Right atrium auricular region (tissue), 2 donors: ENCODE data around the gene DLG2. TPM values are rescaled to one million over a fixed set of nuclear protein-coding genes. Genes with fewer than 3 reads are reported as not detected.

Experiments
- DNase-seq: peaks from one replicate; pipeline ENCODE4 v3.0.0-alpha.2; 2019; ENCODE audit warnings: low spot score
- H3K27ac ChIP-seq, 2 donors: fragments of 200-600 bp; sonication (generic); 1 replicate in 1 of 2; 2 replicates in 1 of 2; pipeline ENCODE4 v1.5.1; 2016 to 2019
- H3K27me3 ChIP-seq, 2 donors: fragments of 200-600 bp; sonication (generic); one replicate each; pipeline versions ENCODE4 v1.5.1 to v1.6.0; 2017 to 2019
- H3K36me3 ChIP-seq: fragments of 200-600 bp; sonication (generic); one replicate; pipeline ENCODE4 v1.5.1; 2016
- H3K4me1 ChIP-seq, 2 donors: fragments of 200-600 bp; sonication (generic); one replicate each; pipeline versions ENCODE4 v1.5.1 to v1.6.0; 2017 to 2019
- H3K4me3 ChIP-seq, 2 donors: fragments of 200-600 bp; sonication (generic); 1 replicate in 1 of 2; 2 replicates in 1 of 2; pipeline ENCODE4 v1.5.1; 2017 to 2019; ENCODE audit warnings: mild to moderate bottlenecking in 1 of 2, moderate library complexity in 1 of 2
- H3K9me3 ChIP-seq, 2 donors: fragments of 200-600 bp; sonication (generic); one replicate each; pipeline ENCODE4 v1.5.1; 2019
- CTCF ChIP-seq, 2 donors: fragments of 200-600 bp; sonication (generic); IDR thresholded peaks; one replicate each; pipeline ENCODE4 v1.5.1; 2019; ENCODE audit warnings: antibody characterized with exemption in 2 of 2
- total RNA-seq, 2 donors: library from RNA; depleted of rRNA; stranded (reverse); fragments of >200 nt; gene quantifications; one replicate each; pipeline ENCODE4 v1.1.0, GENCODE V29; 2016

The DLG2 gene
- total RNA-seq, 2 donors from 2014 or later, result 6.6 to 6.7 TPM

GRCh38 chr11:84212468-84213390 lies 1414.4 kb downstream of the DLG2 start:
- TF ChIP-seq CTCF (IDR thresholded peaks at IDR 0.05), result no peak
- DNase-seq, result no peak
- no peaks in the 10 kb centered on the region for H3K4me1 ChIP-seq

GRCh38 chr11:84211896-84212295 lies 1415.2 kb downstream of the DLG2 start:
- TF ChIP-seq CTCF (IDR thresholded peaks at IDR 0.05), result no peak

More at GRCh38 chr11:84212468-84213390, 1414.4 kb downstream of the DLG2 start:
- H3K36me3 ChIP-seq, result no peaks in the 10 kb centered on the region
- H3K27ac ChIP-seq, result no peak overlapping the region
- no peaks in the 10 kb centered on the region for H3K27me3 ChIP-seq
- no peak overlapping the region for H3K4me3 ChIP-seq
- H3K9me3 ChIP-seq, result no peaks in the 10 kb centered on the region

GRCh38 chr11:84194696-84195095 lies 1432.4 kb downstream of the DLG2 start:
- Histone ChIP-seq H3K27ac (no peak overlapping the region), H3K27me3 (no peaks in the 10 kb centered on the region), H3K4me3 (no peak overlapping the region), H3K4me1 (no peaks in the 10 kb centered on the region), H3K36me3 (no peaks in the 10 kb centered on the region), H3K9me3 (no peaks in the 10 kb centered on the region)
- DNase-seq, result no peak
- no peak for TF ChIP-seq CTCF (IDR thresholded peaks at IDR 0.05)

More at GRCh38 chr11:84211896-84212295, 1415.2 kb downstream of the DLG2 start:
- H3K27ac ChIP-seq, result no peak overlapping the region
- H3K36me3 ChIP-seq, result no peaks in the 10 kb centered on the region
- H3K4me1 ChIP-seq, result no peaks in the 10 kb centered on the region
- H3K9me3 ChIP-seq, result no peaks in the 10 kb centered on the region
- H3K4me3 ChIP-seq, result no peak overlapping the region
- no peak for DNase-seq
- H3K27me3 ChIP-seq, result no peaks in the 10 kb centered on the region

- Histone ChIP-seq H3K36me3 (no peaks in the 10 kb centered on the region), H3K27me3 (no peaks in the 10 kb centered on the region), H3K4me3 (no peak overlapping the region), H3K9me3 (no peaks in the 10 kb centered on the region), H3K27ac (no peak overlapping the region), H3K4me1 (no peaks in the 10 kb centered on the region)
- no peak for DNase-seq
- no peak for TF ChIP-seq CTCF (IDR thresholded peaks at IDR 0.05)
These were observed 1433.4 kb downstream of the DLG2 start for GRCh38 chr11:84193706-84194105.

- no peaks in the 10 kb centered on the region for H3K36me3 ChIP-seq
- H3K4me1 ChIP-seq, result no peaks in the 10 kb centered on the region
- H3K27ac ChIP-seq, result no peak overlapping the region
- H3K9me3 ChIP-seq, result no peaks in the 10 kb centered on the region
- DNase-seq, result no peak
- no peak for TF ChIP-seq CTCF (IDR thresholded peaks at IDR 0.05)
- H3K4me3 ChIP-seq, result no peak overlapping the region
- no peaks in the 10 kb centered on the region for H3K27me3 ChIP-seq
These were observed 1438.6 kb downstream of the DLG2 start for GRCh38 chr11:84188521-84188920.
